ENCODE measurements around the gene CHMP5.

The CHMP5 gene

DNA sequence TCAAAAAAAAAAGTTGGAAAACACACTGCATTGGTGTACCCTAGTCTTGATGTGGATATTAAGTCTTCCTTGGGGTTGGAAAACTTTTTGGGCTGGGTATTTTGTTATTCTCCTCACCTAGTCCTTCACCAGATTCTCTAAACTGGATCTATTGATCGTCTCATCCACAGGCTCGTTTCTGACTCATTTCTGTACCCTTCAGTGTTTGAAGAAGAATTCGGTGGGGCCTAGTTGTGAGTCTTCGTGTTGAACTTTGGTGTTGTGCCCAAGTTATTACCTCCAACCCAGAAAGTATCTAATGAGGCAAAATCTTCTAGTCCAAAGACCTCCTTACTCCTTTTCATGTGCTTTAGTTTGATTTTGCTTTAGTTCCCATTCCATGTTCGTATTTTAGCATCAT, 27.1 kb downstream of the CHMP5 start:
- Mint-ChIP-seq H3K9me3 (no peaks in the 10 kb centered on the region), H3K4me1 (peaks cover 33% of the 10 kb centered on the region), H3K27ac (peak overlapping the region; percentile 36 to 74 (median 71)), H3K27me3 (ENCODE audit: low read depth) (no peaks in the 10 kb centered on the region), H3K4me3 (peak overlapping the region; percentile 96 to 99 (median 98)), H3K36me3 (ENCODE audit: low read depth) (peaks cover 29% of the 10 kb centered on the region)
- TF ChIP-seq CTCF (IDR thresholded peaks at IDR 0.05; ENCODE audit: unreplicated experiment in 3 of 3) = no peak

- no peaks in the 10 kb centered on the region for H3K9me3 Mint-ChIP-seq
- H3K4me1 Mint-ChIP-seq = peaks cover 47% of the 10 kb centered on the region
Observed at GRCh38 chr9:33293782-33294181, 28.9 kb downstream of the CHMP5 start.

GRCh38 chr9:33294670-33295432, 30.0 kb downstream of the CHMP5 start:
- Mint-ChIP-seq H3K4me1 (peaks cover 47% of the 10 kb centered on the region), H3K36me3 (ENCODE audit: low read depth) (peaks cover 53% of the 10 kb centered on the region), H3K27me3 (ENCODE audit: low read depth) (no peaks in the 10 kb centered on the region), H3K4me3 (no peak overlapping the region), H3K27ac (no peak overlapping the region), H3K9me3 (no peaks in the 10 kb centered on the region)
- TF ChIP-seq CTCF (IDR thresholded peaks at IDR 0.05; ENCODE audit: unreplicated experiment in 3 of 3) = no peak

More at GRCh38 chr9:33293782-33294181, 28.9 kb downstream of the CHMP5 start:
- H3K27me3 Mint-ChIP-seq (ENCODE audit: low read depth) = no peaks in the 10 kb centered on the region
- H3K36me3 Mint-ChIP-seq (ENCODE audit: low read depth) = peaks cover 46% of the 10 kb centered on the region
- TF ChIP-seq CTCF (IDR thresholded peaks at IDR 0.05; ENCODE audit: unreplicated experiment in 3 of 3) = no peak
- peak overlapping the region in 1 of 3 experiments; percentile 96 for H3K4me3 Mint-ChIP-seq
- H3K27ac Mint-ChIP-seq = no peak overlapping the region

GRCh38 chr9:33295571-33295970, 30.7 kb downstream of the CHMP5 start:
- H3K27me3 Mint-ChIP-seq (ENCODE audit: low read depth) = no peaks in the 10 kb centered on the region
- peaks cover 56% of the 10 kb centered on the region for H3K36me3 Mint-ChIP-seq (ENCODE audit: low read depth)
- no peak overlapping the region for H3K4me3 Mint-ChIP-seq
- peaks cover 43% of the 10 kb centered on the region for H3K4me1 Mint-ChIP-seq
- H3K27ac Mint-ChIP-seq = no peak overlapping the region
- TF ChIP-seq CTCF (IDR thresholded peaks at IDR 0.05; ENCODE audit: unreplicated experiment in 3 of 3) = no peak
- H3K9me3 Mint-ChIP-seq = no peaks in the 10 kb centered on the region

DNA sequence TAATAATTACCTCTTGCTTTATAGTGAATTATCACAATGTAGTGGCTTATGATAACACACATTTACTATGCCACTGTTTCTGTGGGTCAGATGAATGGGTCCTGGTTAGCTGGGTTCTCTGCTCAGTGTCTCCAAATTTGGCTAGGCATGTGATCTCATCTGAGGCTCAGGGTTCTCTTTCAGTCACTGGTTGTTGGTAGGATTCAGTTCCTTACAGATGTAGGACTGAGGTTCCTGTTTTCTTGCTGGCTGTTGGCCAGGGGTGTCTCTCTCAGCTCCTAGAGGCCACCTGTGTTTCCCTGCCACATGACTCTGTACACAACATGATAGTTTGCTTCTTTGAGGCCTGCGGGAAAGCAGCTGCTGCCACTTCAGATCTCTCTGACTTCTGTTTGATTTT, 32.6 kb downstream of the CHMP5 start:
- H3K36me3 Mint-ChIP-seq (ENCODE audit: low read depth) = peaks cover 58% of the 10 kb centered on the region
- peaks cover 33% of the 10 kb centered on the region for H3K4me1 Mint-ChIP-seq
- H3K27ac Mint-ChIP-seq = peak overlapping the region; percentile 42 to 76 (median 43)
- no peak for TF ChIP-seq CTCF (IDR thresholded peaks at IDR 0.05; ENCODE audit: unreplicated experiment in 3 of 3)
- no peaks in the 10 kb centered on the region for H3K27me3 Mint-ChIP-seq (ENCODE audit: low read depth)
- H3K9me3 Mint-ChIP-seq = no peaks in the 10 kb centered on the region
- H3K4me3 Mint-ChIP-seq = peak overlapping the region in 1 of 3 experiments; percentile 7

GRCh38 chr9:33300546-33300945, 35.7 kb downstream of the CHMP5 start:
- H3K4me1 Mint-ChIP-seq = peaks cover 21% of the 10 kb centered on the region

More at GRCh38 chr9:33300546-33300945, 35.7 kb downstream of the CHMP5 start:
- H3K27me3 Mint-ChIP-seq (ENCODE audit: low read depth) = no peaks in the 10 kb centered on the region
- no peaks in the 10 kb centered on the region for H3K9me3 Mint-ChIP-seq
- no peak for TF ChIP-seq CTCF (IDR thresholded peaks at IDR 0.05; ENCODE audit: unreplicated experiment in 3 of 3)
- no peak overlapping the region for H3K4me3 Mint-ChIP-seq
- H3K27ac Mint-ChIP-seq = no peak overlapping the region
- peaks cover 55% of the 10 kb centered on the region for H3K36me3 Mint-ChIP-seq (ENCODE audit: low read depth)
